ENCODE measurements around the gene CSGALNACT2.

Gene CSGALNACT2

GRCh38 chr10:43123361-43124093 is 14.7 kb upstream of the CSGALNACT2 start:
- DNase-seq (ENCODE audit: low read depth in 2 of 2) = no peak

- DNase-seq (ENCODE audit: low read depth in 2 of 2) = no peak
Measured at GRCh38 chr10:43124094-43124521, 14.1 kb upstream of the CSGALNACT2 start.

- DNase-seq (ENCODE audit: low read depth in 2 of 2) = no peak
Measured at GRCh38 chr10:43124574-43125273, 13.5 kb upstream of the CSGALNACT2 start.

- no peak for DNase-seq (ENCODE audit: low read depth in 2 of 2)
Measured at GRCh38 chr10:43125274-43125845, 12.9 kb upstream of the CSGALNACT2 start.

GRCh38 chr10:43125881-43126731 is 12.1 kb upstream of the CSGALNACT2 start:
- DNase-seq (ENCODE audit: low read depth in 2 of 2) = no peak

- DNase-seq (ENCODE audit: low read depth in 2 of 2) = no peak
Measured at GRCh38 chr10:43126759-43127424, 11.4 kb upstream of the CSGALNACT2 start.

- no peak for DNase-seq (ENCODE audit: low read depth in 2 of 2)
Measured at GRCh38 chr10:43127442-43127841, 10.8 kb upstream of the CSGALNACT2 start.

GRCh38 chr10:43128331-43128730 is 9.9 kb upstream of the CSGALNACT2 start:
- no peak for DNase-seq (ENCODE audit: low read depth in 2 of 2)

GRCh38 chr10:43128958-43129706 is 9.1 kb upstream of the CSGALNACT2 start:
- DNase-seq (ENCODE audit: low read depth in 2 of 2) = no peak

GRCh38 chr10:43130770-43131171 is 7.5 kb upstream of the CSGALNACT2 start:
- no peak for DNase-seq (ENCODE audit: low read depth in 2 of 2)

- DNase-seq (ENCODE audit: low read depth in 2 of 2) = no peak
Measured at GRCh38 chr10:43131256-43131655, 7.0 kb upstream of the CSGALNACT2 start.

GRCh38 chr10:43131906-43132305 is 6.3 kb upstream of the CSGALNACT2 start:
- DNase-seq (ENCODE audit: low read depth in 2 of 2) = no peak

- no peak for DNase-seq (ENCODE audit: low read depth in 2 of 2)
Measured at GRCh38 chr10:43132867-43133787, 5.1 kb upstream of the CSGALNACT2 start.

- no peak for DNase-seq (ENCODE audit: low read depth in 2 of 2)
Measured at GRCh38 chr10:43134126-43134905, 3.9 kb upstream of the CSGALNACT2 start.

- no peak for DNase-seq (ENCODE audit: low read depth in 2 of 2)
Measured at GRCh38 chr10:43135064-43135463, 3.2 kb upstream of the CSGALNACT2 start.

- no peak for DNase-seq (ENCODE audit: low read depth in 2 of 2)
Measured at GRCh38 chr10:43135656-43136055, 2.6 kb upstream of the CSGALNACT2 start.

GRCh38 chr10:43136432-43136831 is 1.8 kb upstream of the CSGALNACT2 start:
- no peak for DNase-seq (ENCODE audit: low read depth in 2 of 2)

- DNase-seq (ENCODE audit: low read depth in 2 of 2) = no peak
Measured at GRCh38 chr10:43136995-43137716, 1.1 kb upstream of the CSGALNACT2 start.
